Fibroblast of villous mesenchyme (primary cell): Measurements from ENCODE around the gene ASXL2. TPM values are rescaled to one million over a fixed set of nuclear protein-coding genes. Genes with fewer than 3 reads are reported as not detected.
A peak's percentile ranks its signal among the peaks of the same experiment; 100 is the strongest.
"Not testable (repeated sequence)": the region's sequence is repeated elsewhere in the genome, so short reads cannot be mapped to it uniquely, and the experiment has no call there.

ENCODE experiments used
- DNase-seq: peaks from one replicate; pipeline ENCODE4 v3.0.0-alpha.2; 2010; ENCODE audit warnings: low read depth
- H3K4me3 ChIP-seq: 2 replicates; pipeline ENCODE4 v1.5.1; 2011; ENCODE audit warnings: low read depth, mild to moderate bottlenecking, low read length
- CTCF ChIP-seq: IDR thresholded peaks from 2 replicates; pipeline ENCODE4 v1.5.1; 2012; ENCODE audit warnings: low read depth, mild to moderate bottlenecking, low read length; ENCODE audit not compliant: insufficient read depth
- total RNA-seq: library from RNA; depleted of rRNA; stranded (reverse); fragments of >200 nt; gene quantifications from 2 replicates; pipeline ENCODE4 v1.2.3, GENCODE V29; 2012

ASXL2 gene
- total RNA-seq, 1 donor: 13.8 TPM

- no peak for DNase-seq
- no peak for TF ChIP-seq CTCF
Observed at GRCh38 chr2:25855065-25855464, 23.2 kb downstream of the ASXL2 start.

DNA sequence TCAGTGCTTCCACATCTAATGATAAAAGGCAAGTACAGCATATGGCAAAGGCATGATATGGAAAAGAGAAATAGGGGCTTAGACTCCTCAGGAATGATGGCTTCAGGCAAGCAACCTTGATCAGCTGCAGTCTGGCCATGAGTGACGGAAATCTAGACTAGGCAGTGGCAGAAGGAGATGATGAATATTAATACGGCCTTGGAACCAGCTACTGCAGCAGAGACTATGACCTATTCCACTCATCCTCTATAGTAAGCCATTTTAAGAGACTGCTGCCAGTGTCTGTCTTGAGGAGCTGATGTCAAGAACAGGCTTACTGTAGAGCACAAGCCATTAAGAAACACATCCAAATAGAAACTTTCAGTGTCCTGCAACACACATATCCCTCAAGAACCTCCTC is 23.7 kb downstream of the ASXL2 start:
- no peak for TF ChIP-seq CTCF
- H3K4me3 ChIP-seq: no peak overlapping the region
- DNase-seq: no peak

More at GRCh38 chr2:25855065-25855464, 23.2 kb downstream of the ASXL2 start:
- H3K4me3 ChIP-seq: no peak overlapping the region

- TF ChIP-seq CTCF: no peak
- H3K4me3 ChIP-seq: no peak overlapping the region
- DNase-seq: no peak
Observed at GRCh38 chr2:25853038-25853638, 25.1 kb downstream of the ASXL2 start.

DNA sequence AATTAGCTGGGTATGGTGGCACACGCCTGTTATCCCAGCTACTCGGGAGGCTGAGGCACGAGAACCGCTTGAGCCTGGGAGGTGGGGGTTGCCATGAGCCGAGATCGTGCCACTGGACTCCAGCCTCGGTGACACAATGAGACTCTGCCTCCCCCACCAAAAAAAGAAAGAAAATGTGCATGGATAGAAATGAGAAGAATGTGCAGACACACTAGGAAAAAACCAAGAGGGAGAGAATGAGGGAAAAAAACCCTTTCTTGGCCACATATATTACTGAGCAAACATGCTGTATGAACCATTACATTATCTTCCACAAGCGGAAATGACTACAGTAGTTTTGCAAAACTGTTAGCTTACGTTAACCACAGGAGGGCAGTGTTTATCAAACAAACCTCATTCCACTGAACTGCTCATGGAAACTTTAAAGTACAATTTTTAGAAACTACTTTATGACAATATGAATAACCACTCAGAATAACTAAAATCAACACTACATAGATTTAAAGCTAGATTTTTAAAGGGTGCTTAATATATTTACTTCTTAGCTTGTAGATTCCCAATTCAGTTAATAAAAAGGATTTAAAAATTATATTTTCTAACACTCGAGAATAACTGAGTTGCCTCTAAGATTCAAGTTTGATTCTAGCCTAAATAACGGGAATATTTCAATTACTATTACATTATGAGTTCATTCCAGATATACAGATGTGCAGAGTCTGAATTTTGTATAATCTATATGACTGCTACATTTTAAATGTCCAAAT is 26.4 kb downstream of the ASXL2 start:
- peak overlapping the region; percentile 22 for H3K4me3 ChIP-seq
- DNase-seq: peak; percentile 89
- TF ChIP-seq CTCF: peak; percentile 62

GRCh38 chr2:25850400-25850799 is 27.9 kb downstream of the ASXL2 start:
- not testable (repeated sequence) for DNase-seq, H3K4me3 ChIP-seq

DNA sequence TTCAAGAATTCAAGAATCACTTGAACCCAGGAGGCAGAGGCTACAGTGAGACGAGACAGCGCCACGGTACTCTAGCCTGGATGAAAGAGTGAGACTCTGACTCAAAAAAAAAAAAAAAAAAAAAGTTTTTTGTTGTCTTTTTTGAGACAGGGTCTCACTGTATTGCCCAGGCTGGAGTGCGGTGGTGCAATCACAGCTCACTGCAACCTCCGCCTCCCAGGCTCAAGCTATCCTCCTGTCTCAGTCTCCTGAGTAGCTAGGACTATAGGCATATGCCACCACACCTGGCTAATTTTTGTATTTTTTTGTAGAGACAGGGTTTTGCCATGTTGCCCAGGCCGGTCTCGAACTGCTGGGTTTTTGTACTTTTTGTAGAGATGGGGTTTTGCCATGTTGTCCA is 28.9 kb downstream of the ASXL2 start:
- H3K4me3 ChIP-seq, DNase-seq: not testable (repeated sequence)

DNA sequence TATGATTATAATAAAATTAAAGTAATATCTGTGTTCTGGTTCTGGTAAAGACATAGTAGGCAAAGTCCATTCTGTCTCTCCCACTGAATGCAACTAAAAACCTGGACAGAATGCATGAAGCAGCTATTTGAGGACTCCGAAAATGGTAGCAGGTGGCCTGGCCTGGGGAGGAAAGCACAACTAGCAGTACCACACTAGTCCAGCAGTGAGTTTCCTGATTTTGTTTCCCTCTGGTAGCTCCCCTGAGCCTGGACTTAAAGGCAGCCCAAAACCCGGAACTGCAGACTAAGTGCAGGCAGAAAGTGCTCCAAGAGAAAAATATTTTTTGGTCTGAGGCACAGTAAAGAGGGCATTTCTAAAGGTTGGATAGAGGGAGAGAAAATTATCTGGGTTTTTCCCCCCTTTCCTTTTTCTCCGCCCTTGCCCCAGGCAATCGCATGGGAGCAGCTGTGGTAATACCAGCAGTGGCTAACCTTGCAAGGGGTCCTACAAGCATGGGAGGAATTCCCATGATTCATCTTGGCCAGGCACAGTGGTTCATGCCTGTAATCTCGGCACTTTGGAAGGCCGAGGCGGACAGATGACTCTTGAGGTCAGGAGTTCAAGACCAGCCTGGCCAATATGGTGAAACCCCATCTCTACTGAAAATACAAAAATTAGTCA is 32.3 kb downstream of the ASXL2 start:
- no peak overlapping the region for H3K4me3 ChIP-seq
- no peak for TF ChIP-seq CTCF
- no peak for DNase-seq
